HG03039 (cell line): ENCODE results near the gene CLTA.

Source experiments
- ATAC-seq: cut with Tn5 transposase; IDR thresholded peaks from one replicate; pipeline ENCODE4 v1.9.1; 2021; ENCODE audit warnings: mild to moderate bottlenecking, moderate library complexity; ENCODE audit not compliant: unreplicated experiment

CLTA gene

GRCh38 chr9:36190388-36191289 is at the start of gene CLTA:
TSS of gene CLTA (plus strand) at chr9:36190921. CDS start at chr9:36191057, 136 bp downstream.
- peak; percentile 97 for ATAC-seq

GRCh38 chr9:36141288-36141687 is 49.4 kb upstream of the CLTA start:
- ATAC-seq, result no peak

GRCh38 chr9:36141761-36142160 is 49.0 kb upstream of the CLTA start:
- no peak for ATAC-seq

- no peak for ATAC-seq
Observed at GRCh38 chr9:36142510-36143244, 48.0 kb upstream of the CLTA start.

- ATAC-seq, result no peak
Observed at GRCh38 chr9:36143245-36143641, 47.5 kb upstream of the CLTA start.

- no peak for ATAC-seq
Observed at GRCh38 chr9:36144309-36145232, 46.1 kb upstream of the CLTA start.

GRCh38 chr9:36145970-36146369 is 44.8 kb upstream of the CLTA start:
- ATAC-seq, result no peak

- no peak for ATAC-seq
Observed at GRCh38 chr9:36146651-36147050, 44.1 kb upstream of the CLTA start.

- no peak for ATAC-seq
Observed at GRCh38 chr9:36147441-36148175, 43.1 kb upstream of the CLTA start.

GRCh38 chr9:36148311-36149051 is 42.2 kb upstream of the CLTA start:
- no peak for ATAC-seq

- no peak for ATAC-seq
Observed at GRCh38 chr9:36149197-36149596, 41.5 kb upstream of the CLTA start.

- no peak for ATAC-seq
Observed at GRCh38 chr9:36150574-36151315, 40.0 kb upstream of the CLTA start.

GRCh38 chr9:36151316-36152210 is 39.2 kb upstream of the CLTA start:
- ATAC-seq, result peak; percentile 63

GRCh38 chr9:36152741-36153438 is 37.8 kb upstream of the CLTA start:
- no peak for ATAC-seq

- no peak for ATAC-seq
Observed at GRCh38 chr9:36153746-36154145, 37.0 kb upstream of the CLTA start.

- ATAC-seq, result no peak
Observed at GRCh38 chr9:36154331-36154952, 36.3 kb upstream of the CLTA start.

- no peak for ATAC-seq
Observed at GRCh38 chr9:36156116-36156515, 34.6 kb upstream of the CLTA start.
